NB4 (cell line): ENCODE data around the gene CARS1.

Source experiments
- DNase-seq: peaks from one replicate; pipeline ENCODE4 v3.0.0; 2010; ENCODE audit warnings: low read depth
- H3K4me3 ChIP-seq: one replicate; pipeline ENCODE4 v1.5.1; 2011; ENCODE audit warnings: mild to moderate bottlenecking, low read depth, low read length, moderate library complexity
- MYC ChIP-seq: IDR thresholded peaks from 2 replicates; pipeline ENCODE4 v1.6.1; 2011; ENCODE audit warnings: low read depth, low read length
- POLR2A ChIP-seq: IDR thresholded peaks from 2 replicates; pipeline ENCODE4 v1.6.1; 2011; ENCODE audit warnings: mild to moderate bottlenecking; ENCODE audit not compliant: insufficient read length; ENCODE audit errors: extremely low read depth
- TF ChIP-seq, protein P1 (sequence below): IDR thresholded peaks from 2 replicates; pipeline ENCODE4 v1.6.1; 2011; ENCODE audit warnings: low read depth, low read length
- TF ChIP-seq, protein P2 (sequence below): IDR thresholded peaks from one replicate; pipeline ENCODE4 v1.5.1; 2012; ENCODE audit warnings: low read depth, low read length

CARS1 gene

DNA sequence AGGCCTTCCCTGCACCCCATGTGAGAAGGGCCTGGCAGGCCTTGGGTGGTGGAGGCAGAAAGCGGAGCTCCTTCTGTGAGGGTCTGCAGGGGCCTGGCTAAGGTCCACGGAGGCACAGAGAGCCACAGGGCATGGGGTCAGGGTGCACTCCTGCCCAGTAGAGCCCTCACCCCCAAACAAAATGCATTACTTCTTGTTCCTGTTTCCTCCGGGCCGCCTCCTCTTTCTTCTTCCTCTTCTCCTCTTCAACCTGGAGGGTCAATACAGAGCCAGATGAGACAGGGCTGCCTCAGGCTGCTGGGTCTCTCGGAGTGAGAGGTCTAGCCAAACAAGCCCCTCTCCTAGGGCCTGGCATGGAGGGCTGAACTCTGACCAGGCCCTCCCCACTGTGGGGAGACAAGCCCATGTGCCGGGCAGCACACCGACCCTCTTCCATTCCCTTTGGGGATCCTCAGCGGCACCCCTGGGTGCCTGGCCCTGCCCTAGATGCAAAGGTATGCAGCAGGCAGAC, 54.8 kb downstream of the CARS1 start:
- TF ChIP-seq, protein P1, sequence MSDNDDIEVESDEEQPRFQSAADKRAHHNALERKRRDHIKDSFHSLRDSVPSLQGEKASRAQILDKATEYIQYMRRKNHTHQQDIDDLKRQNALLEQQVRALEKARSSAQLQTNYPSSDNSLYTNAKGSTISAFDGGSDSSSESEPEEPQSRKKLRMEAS: no peak
- TF ChIP-seq POLR2A (no peak), MYC (no peak)
- TF ChIP-seq, protein P2, sequence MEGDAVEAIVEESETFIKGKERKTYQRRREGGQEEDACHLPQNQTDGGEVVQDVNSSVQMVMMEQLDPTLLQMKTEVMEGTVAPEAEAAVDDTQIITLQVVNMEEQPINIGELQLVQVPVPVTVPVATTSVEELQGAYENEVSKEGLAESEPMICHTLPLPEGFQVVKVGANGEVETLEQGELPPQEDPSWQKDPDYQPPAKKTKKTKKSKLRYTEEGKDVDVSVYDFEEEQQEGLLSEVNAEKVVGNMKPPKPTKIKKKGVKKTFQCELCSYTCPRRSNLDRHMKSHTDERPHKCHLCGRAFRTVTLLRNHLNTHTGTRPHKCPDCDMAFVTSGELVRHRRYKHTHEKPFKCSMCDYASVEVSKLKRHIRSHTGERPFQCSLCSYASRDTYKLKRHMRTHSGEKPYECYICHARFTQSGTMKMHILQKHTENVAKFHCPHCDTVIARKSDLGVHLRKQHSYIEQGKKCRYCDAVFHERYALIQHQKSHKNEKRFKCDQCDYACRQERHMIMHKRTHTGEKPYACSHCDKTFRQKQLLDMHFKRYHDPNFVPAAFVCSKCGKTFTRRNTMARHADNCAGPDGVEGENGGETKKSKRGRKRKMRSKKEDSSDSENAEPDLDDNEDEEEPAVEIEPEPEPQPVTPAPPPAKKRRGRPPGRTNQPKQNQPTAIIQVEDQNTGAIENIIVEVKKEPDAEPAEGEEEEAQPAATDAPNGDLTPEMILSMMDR: no peak
- no peak overlapping the region for H3K4me3 ChIP-seq
- no peak for DNase-seq

DNA sequence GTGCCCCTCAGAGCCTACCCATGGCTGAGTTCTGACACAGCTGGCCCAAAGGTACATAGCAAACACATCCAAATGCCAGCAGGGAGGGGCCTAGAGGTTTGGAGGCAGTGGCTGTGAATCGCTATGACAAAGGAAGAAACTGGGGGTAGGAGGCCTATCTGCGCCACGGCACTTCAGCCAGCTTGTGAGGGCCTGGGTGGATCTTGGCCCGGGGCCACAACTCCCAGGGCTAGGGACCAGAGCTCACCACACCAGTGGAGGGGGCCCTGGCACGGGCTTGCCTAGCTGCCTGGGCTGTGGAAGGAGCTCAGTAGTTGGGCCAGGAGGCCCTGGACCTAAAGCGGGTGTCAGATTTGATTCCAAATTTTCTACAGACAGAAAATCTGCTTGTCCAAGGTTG, 55.7 kb downstream of the CARS1 start:
- no peak for DNase-seq
- TF ChIP-seq POLR2A: no peak
- TF ChIP-seq, protein P2: no peak
- no peak for TF ChIP-seq MYC

DNA sequence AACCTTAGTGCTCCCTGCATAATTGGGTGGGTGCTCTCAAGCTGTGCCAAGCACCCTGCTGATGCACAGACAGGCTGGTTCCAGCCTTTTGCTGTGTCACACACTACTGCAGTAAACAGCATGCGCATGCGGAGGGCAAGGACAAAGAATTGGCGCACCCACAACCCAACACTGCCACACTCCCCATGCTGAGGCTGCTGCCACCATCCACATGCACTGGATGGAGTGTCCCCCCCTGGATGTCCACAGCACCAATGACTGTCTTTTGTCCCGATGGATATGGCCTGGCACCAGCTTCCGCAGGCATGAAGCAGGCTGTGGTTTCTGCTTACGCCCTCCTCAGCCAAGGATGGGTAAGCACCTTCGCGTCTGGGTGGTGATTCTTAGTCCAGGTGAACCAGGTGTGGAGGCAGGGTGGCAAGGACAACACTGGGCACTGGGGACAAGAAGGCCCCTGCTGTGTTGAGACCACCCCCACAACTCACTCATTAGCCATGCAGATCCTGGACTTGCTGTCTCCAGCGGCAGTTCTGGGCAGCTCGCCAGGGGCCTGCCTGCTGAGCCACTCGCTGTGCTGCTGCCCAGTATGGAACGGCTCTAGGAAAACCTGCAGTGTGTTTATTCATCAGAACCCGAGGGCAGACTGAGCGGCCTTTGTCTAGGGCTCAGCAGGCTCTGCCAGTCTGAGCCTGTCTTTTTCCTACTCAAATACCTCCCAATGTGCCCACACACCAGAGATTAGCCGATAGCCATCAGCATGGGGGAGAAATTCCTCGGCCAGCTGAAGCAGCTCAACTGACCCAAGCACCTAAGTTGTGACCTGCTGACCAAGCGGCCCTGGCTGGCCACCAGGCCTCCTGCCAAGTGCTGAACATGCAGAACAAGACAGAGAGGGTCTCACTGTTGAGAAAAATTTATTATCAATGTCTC, 56.9 kb downstream of the CARS1 start:
- DNase-seq: no peak
- TF ChIP-seq, protein P2: no peak
- TF ChIP-seq MYC (no peak), POLR2A (no peak)
- TF ChIP-seq, protein P1: no peak
- H3K4me3 ChIP-seq: no peak overlapping the region

More for the DNA sequence above, 55.7 kb downstream of the CARS1 start:
- no peak overlapping the region for H3K4me3 ChIP-seq

DNA sequence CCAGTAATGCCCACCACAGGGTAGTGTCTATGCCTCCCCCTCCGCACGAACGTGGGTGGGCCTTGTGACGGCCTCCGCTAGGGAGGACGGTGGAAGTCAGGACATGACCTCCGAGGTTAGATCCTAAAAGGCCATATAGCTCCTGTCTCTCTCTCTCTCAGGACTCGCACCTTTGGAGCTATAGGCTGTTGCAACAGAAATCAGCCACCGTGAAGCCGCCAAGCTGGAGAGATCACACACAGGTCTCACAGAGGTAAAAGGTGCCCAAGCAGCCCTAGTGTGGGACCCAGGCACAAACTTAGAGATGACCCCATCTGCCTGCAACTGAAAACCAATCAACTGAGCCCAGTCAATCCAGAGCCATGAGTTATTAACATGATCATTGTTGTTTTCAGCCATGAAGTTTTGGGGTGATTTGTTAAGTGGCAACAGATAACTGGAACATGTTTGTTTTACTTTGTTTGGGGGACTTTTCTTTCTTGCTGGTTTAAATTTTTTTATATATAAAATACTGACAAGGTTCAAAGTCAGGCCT, 57.7 kb downstream of the CARS1 start:
- no peak for DNase-seq
- no peak overlapping the region for H3K4me3 ChIP-seq
- TF ChIP-seq, protein P1: no peak
- TF ChIP-seq, protein P2: no peak
- TF ChIP-seq MYC: no peak
- no peak for TF ChIP-seq POLR2A

DNA sequence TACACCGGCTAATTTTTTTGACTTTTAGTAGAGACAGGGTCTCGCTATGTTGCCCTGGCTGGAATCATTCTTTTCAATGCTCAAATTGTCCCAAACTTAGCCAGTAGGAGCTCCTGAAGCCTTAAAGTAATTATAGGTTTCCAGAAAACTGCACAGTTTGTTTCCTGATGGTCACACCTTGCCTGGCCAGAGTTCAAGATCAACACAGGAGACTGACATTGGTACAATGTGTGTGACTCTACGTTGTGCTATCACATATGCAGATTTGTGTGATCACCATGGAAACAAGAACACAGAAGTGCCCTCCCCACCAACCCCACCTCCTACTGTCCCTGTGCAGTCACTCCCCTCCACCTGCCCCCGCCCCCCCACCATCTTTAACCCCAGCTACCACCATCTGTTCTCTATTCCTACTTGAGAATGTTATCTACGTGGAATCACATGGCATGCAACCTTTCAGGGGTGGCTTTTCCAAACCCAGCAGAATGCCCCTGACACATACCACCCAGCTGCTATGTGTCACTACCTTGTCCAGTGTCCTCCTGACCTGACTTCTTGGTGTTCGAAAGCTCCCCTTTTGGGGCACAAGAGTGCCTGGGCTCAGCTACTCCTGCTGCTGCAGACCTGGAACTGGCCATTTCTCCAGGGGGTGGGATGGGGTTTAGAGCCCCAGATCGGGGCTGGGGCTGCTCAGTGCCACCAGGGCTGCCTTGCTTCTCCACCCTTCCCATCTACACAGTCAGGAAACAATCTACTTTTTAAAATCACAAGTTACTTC, 59.0 kb downstream of the CARS1 start:
- H3K4me3 ChIP-seq: no peak overlapping the region
- no peak for DNase-seq
- TF ChIP-seq, protein P2: no peak
- TF ChIP-seq MYC (no peak), POLR2A (no peak)
- TF ChIP-seq, protein P1: no peak
